LNCAP (cell line): Measurements from ENCODE around the gene SPATC1L.

Experiments
- TF ChIP-seq, protein P1 (sequence below): fragments of 450-650 bp; IDR thresholded peaks from 2 replicates; pipeline ENCODE4 v1.5.1; 2017; ENCODE audit warnings: mild to moderate bottlenecking

Gene SPATC1L

DNA sequence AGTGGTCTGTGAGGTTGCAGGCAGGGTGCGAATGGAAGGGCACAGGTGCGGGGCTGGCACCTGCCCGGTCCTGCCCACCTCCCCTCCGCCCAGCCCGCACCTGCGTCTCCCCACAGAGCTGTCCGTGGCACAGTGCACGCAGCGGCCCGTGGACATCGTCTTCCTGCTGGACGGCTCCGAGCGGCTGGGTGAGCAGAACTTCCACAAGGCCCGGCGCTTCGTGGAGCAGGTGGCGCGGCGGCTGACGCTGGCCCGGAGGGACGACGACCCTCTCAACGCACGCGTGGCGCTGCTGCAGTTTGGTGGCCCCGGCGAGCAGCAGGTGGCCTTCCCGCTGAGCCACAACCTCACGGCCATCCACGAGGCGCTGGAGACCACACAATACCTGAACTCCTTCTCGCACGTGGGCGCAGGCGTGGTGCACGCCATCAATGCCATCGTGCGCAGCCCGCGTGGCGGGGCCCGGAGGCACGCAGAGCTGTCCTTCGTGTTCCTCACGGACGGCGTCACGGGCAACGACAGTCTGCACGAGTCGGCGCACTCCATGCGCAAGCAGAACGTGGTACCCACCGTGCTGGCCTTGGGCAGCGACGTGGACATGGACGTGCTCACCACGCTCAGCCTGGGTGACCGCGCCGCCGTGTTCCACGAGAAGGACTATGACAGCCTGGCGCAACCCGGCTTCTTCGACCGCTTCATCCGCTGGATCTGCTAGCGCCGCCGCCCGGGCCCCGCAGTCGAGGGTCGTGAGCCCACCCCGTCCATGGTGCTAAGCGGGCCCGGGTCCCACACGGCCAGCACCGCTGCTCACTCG, 52.2 kb downstream of the SPATC1L start:
- TF ChIP-seq, protein P1, sequence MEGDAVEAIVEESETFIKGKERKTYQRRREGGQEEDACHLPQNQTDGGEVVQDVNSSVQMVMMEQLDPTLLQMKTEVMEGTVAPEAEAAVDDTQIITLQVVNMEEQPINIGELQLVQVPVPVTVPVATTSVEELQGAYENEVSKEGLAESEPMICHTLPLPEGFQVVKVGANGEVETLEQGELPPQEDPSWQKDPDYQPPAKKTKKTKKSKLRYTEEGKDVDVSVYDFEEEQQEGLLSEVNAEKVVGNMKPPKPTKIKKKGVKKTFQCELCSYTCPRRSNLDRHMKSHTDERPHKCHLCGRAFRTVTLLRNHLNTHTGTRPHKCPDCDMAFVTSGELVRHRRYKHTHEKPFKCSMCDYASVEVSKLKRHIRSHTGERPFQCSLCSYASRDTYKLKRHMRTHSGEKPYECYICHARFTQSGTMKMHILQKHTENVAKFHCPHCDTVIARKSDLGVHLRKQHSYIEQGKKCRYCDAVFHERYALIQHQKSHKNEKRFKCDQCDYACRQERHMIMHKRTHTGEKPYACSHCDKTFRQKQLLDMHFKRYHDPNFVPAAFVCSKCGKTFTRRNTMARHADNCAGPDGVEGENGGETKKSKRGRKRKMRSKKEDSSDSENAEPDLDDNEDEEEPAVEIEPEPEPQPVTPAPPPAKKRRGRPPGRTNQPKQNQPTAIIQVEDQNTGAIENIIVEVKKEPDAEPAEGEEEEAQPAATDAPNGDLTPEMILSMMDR: no peak

DNA sequence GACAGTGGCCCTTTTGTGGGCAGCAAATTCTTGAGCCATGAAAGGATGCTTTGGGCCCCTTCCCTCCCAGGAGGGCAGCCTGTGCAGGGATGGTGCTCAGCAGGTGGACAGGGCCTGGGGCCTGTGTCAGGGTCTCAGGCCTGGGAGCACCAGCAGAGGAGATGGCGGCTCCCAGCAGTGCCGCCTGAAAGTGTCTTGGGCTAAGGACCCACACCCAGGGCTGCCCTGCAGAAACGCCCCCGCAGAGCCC, 52.7 kb downstream of the SPATC1L start:
- TF ChIP-seq, protein P1: no peak

DNA sequence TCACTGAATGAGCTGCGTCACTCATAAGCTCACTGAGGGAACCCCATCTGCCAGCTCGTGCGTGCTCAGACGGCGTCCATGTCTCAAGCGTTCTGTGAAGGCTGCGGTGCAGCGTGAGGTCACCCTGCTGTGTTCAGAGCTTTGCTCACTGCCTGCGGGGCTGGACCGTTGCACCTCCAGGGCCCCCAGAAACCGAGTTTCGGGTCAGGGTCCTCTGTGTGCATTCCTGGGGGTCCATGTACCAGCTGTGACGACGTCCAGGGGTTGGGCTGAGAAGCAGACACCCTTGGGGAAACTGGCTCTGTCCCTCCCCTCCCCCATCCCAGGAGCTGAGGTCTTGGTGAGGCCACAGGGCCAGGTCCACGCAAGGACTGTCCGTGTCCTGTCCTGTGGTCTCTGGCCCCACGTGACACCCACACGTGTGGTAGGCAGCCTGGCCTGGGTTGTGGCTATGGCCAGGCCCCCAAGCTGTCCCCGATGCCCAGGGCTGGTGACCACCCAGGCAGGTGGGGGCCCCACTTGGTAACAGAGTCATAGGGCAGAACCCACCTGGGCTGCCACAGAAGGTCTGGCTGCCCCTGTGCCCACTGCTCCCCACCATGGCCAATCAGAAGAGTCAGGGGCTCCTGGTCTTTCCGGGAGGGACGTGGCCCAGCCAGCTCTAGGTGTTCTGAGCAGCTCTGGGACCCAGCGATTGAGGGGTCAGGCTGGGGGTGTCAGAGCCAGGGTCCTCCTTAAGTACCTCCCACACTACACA, 53.2 kb downstream of the SPATC1L start:
- TF ChIP-seq, protein P1: no peak

DNA sequence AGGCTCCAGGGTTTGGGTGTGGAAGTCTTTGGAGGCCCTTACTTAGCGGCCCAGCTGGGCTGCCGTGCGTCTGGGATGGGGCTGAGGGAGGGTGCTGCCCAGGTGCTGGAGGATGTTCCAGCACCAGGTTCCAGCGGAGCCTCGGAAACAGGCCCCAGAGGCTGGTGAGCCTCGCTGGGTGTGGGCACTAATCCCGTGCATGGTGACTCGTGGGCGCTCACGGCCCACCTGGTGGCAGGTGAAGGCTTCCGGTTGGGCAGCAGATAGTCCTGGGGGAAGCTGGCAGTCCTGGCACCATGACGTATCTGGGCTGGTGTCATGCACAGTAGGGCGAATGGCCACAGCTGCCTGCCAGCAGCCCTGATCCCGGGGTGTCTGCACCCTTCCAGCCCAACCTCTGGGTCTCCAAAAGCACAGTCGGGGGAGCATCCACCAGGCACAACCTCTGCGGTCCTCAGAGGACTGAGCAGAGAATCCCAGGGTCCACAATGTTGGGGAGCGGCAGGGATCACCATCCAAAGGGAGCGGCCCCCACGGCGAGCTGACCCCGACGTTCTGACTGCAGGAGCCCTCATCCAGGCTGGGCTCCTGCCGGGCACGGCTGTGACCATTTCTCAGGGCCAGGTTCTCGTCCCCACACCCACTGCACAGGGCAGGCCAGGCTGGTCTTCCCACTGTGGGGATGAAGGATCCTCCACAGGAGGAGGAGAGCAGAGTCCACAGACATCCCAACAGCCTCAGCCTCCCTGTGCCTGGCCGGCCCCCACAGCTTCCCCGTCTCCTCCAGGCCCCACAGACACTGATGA, 54.2 kb downstream of the SPATC1L start:
- TF ChIP-seq, protein P1: no peak

DNA sequence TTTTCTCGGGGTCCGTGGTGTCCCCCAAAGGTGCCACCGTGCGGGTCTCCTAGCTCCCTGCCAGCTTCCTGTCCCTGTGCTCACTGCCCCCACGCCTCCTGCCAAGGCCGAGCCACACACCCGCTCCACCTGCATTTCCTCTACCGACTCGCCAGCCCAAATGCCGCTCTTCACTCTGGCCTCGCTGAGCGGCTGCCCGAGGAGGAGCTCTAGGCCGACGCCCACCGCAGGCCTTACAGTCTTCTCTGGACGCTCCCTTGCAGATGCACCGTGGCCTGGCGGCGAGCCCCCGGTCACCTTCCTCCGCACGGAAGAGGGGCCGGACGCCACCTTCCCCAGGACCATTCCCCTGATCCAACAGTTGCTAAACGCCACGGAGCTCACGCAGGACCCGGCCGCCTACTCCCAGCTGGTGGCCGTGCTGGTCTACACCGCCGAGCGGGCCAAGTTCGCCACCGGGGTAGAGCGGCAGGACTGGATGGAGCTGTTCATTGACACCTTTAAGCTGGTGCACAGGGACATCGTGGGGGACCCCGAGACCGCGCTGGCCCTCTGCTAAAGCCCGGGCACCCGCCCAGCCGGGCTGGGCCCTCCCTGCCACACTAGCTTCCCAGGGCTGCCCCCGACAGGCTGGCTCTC, 55.2 kb downstream of the SPATC1L start:
- TF ChIP-seq, protein P1: no peak

DNA sequence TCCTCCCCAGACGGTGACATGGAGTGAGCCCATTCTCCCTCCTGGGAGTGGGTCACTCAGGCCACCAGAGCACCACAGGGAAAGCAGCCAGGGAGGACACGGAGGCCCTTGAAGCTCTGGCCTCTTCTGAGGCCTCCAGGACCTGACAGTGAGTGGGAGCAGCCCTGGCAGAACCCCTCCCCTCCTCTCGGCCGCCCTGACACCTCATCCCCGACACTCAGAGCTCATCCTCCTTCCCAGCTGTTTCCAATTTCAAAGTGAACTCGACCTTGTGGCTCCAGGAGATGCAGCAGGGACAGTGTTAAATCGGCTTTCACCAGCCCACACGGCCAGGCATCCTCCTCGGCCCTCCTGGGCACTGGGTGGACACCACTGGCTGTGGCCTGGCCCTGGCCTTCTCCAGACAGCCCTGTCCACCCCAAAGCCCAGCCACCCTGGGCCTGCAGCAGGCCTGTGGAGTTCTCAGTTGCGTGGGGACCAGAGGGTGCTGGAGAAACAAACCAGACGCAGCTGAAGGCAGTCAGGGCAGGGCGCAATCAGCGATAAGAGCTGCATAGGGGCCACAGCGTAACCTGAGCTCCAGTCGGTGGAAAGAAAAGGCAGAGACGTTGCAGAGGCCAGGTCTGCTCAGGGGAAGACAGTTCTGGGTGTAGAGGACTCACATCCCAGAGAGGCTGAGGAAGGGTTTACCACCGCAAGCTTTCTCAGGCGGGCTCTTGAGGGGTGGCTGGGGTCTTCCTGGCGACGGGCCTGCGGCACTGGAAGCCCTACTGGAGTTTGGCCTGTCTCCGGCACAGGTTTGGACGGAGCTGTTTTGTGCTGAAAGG, 55.9 kb downstream of the SPATC1L start:
- TF ChIP-seq, protein P1: no peak
